Measurements from ENCODE around the gene CCDC175.
A peak's percentile ranks its signal among the peaks of the same experiment; 100 is the strongest.

CCDC175 gene

GRCh38 chr14:59482541-59483331 lies 93.9 kb downstream of the CCDC175 start:
- DNase-seq (ENCODE audit: low read depth), result no peak

GRCh38 chr14:59481871-59482540 lies 94.6 kb downstream of the CCDC175 start:
- DNase-seq (ENCODE audit: low read depth), result no peak

GRCh38 chr14:59481407-59481806 lies 95.2 kb downstream of the CCDC175 start:
- DNase-seq (ENCODE audit: low read depth), result no peak

- no peak for DNase-seq (ENCODE audit: low read depth)
Observed at GRCh38 chr14:59480166-59480565, 96.4 kb downstream of the CCDC175 start.

GRCh38 chr14:59478540-59478939 lies 98.1 kb downstream of the CCDC175 start:
- no peak for DNase-seq (ENCODE audit: low read depth)

GRCh38 chr14:59475709-59476108 lies 100.9 kb downstream of the CCDC175 start:
- no peak for DNase-seq (ENCODE audit: low read depth)

- no peak for DNase-seq (ENCODE audit: low read depth)
Observed at GRCh38 chr14:59474172-59474571, 102.4 kb downstream of the CCDC175 start.

- DNase-seq (ENCODE audit: low read depth), result peak; percentile 26
Observed at GRCh38 chr14:59465316-59466135, 111.1 kb downstream of the CCDC175 start, which contains the start of gene GPR135. Gene GPR135 (minus strand): TSS chr14:59465380. CDS start chr14:59465226, 154 bp downstream.

- DNase-seq (ENCODE audit: low read depth), result peak; percentile 24
Observed at GRCh38 chr14:59464486-59465315, 111.9 kb downstream of the CCDC175 start.

GRCh38 chr14:59463787-59464485 lies 112.7 kb downstream of the CCDC175 start:
- no peak for DNase-seq (ENCODE audit: low read depth)

GRCh38 chr14:59461891-59462290 lies 114.7 kb downstream of the CCDC175 start:
- no peak for DNase-seq (ENCODE audit: low read depth)

GRCh38 chr14:59460378-59460777 lies 116.2 kb downstream of the CCDC175 start:
- DNase-seq (ENCODE audit: low read depth), result no peak

GRCh38 chr14:59458486-59458885 lies 118.1 kb downstream of the CCDC175 start:
- no peak for DNase-seq (ENCODE audit: low read depth)

GRCh38 chr14:59455411-59455810 lies 121.2 kb downstream of the CCDC175 start:
- DNase-seq (ENCODE audit: low read depth), result no peak

All from stimulated activated CD4-positive, alpha-beta T cell treated with anti-CD3 and anti-CD28 coated beads, Interleukin-2, amount 100 ng/mL, for 4 hours (primary cell).